Thyroid gland (tissue), 4 donors: ENCODE data around the gene TEAD3.

ENCODE experiments used
- CTCF ChIP-seq, 6 experiments: fragments of 200-600 bp in 3 of 6; fragments of 450-650 bp in 3 of 6; sonication (generic) in 3 of 6; IDR thresholded peaks; one replicate each; pipeline ENCODE4 v1.5.1; 2016 to 2019; ENCODE audit warnings: antibody characterized with exemption in 6 of 6, mild to moderate bottlenecking in 2 of 6, inconsistent platforms in 1 of 6, moderate library complexity in 1 of 6
- POLR2A ChIP-seq, 2 donors: fragments of 450-650 bp; IDR thresholded peaks; one replicate each; pipeline ENCODE4 v1.6.1; 2017; ENCODE audit warnings: antibody characterized with exemption in 2 of 2, mild to moderate bottlenecking in 2 of 2, moderate library complexity in 1 of 2

- TF ChIP-seq CTCF (IDR thresholded peaks at IDR 0.05), result no peak
- no peak for TF ChIP-seq POLR2A (IDR thresholded peaks at IDR 0.05)
Observed at GRCh38 chr6:35512006-35512405, 15.1 kb upstream of the TEAD3 start.
